CD4-positive, alpha-beta T cell (primary cell): Measurements from ENCODE around the gene FSTL3. TPM values are rescaled to one million over a fixed set of nuclear protein-coding genes. Genes with fewer than 3 reads are reported as not detected.

Source experiments
- ATAC-seq: fragments of 200-7000 bp; cut with Tn5 transposase; one replicate; pipeline ENCODE4 v1.10.0; 2022; ENCODE audit warnings: mild to moderate bottlenecking; ENCODE audit not compliant: poor library complexity
- CTCF ChIA-PET: fragments of 350-600 bp; sonication (Branson Sonifier 250); formaldehyde crosslinking; loops from one replicate; lab custom pipeline; 2021; ENCODE audit warnings: antibody characterized with exemption, inconsistent platforms; lab: Charles Lee
- POLR2A ChIA-PET: fragments of 350-600 bp; sonication (Branson Sonifier 250); formaldehyde crosslinking; loops from one replicate; lab custom pipeline; 2021; ENCODE audit warnings: antibody characterized with exemption, inconsistent platforms; lab: Charles Lee
- DNase-seq, 14 experiments: peaks; one replicate each; pipeline ENCODE4 v3.0.0-alpha.2; 2013 to 2020; ENCODE audit warnings: mixed read lengths in 2 of 14
- H3K27ac ChIP-seq, 2 donors: one replicate each; pipeline versions ENCODE4 v1.5.1 to v1.7.0; 2013; ENCODE audit warnings: low read length in 2 of 2, low read depth in 1 of 2, mild to moderate bottlenecking in 1 of 2
- H3K27me3 ChIP-seq, 2 experiments: 1 replicate in 1 of 2; 2 replicates in 1 of 2; pipeline versions ENCODE4 v1.6.1 to v1.7.0; 2013; ENCODE audit warnings: low read length in 2 of 2, control low read depth in 1 of 2, mild to moderate bottlenecking in 1 of 2, moderate library complexity in 1 of 2; ENCODE audit not compliant: insufficient read depth in 2 of 2, control insufficient read depth in 1 of 2
- H3K36me3 ChIP-seq: one replicate; pipeline ENCODE4 v1.6.1; 2013; ENCODE audit warnings: low read length, control low read depth; ENCODE audit not compliant: insufficient read depth
- H3K4me1 ChIP-seq: one replicate; pipeline ENCODE4 v1.6.1; 2013; ENCODE audit warnings: low read length, control low read depth; ENCODE audit not compliant: insufficient read depth
- H3K4me3 ChIP-seq: one replicate; pipeline ENCODE4 v1.5.1; 2013; ENCODE audit warnings: mild to moderate bottlenecking, low read length, moderate library complexity
- H3K9me3 ChIP-seq, 2 experiments: 1 replicate in 1 of 2; 2 replicates in 1 of 2; pipeline versions ENCODE4 v1.6.1 to v1.7.0; 2013; ENCODE audit warnings: low read length in 2 of 2, mild to moderate bottlenecking in 2 of 2, control low read depth in 1 of 2, moderate library complexity in 1 of 2; ENCODE audit not compliant: control insufficient read depth in 1 of 2, insufficient read depth in 1 of 2
- H3K27ac Mint-ChIP-seq: one replicate; pipeline ENCODE4 v1.8.0; 2020; ENCODE audit warnings: mixed read lengths
- H3K27me3 Mint-ChIP-seq: one replicate; pipeline ENCODE4 v1.8.0; 2021; ENCODE audit warnings: mixed read lengths
- H3K36me3 Mint-ChIP-seq: one replicate; pipeline ENCODE4 v1.8.0; 2021; ENCODE audit warnings: low read depth, mixed read lengths
- H3K4me1 Mint-ChIP-seq: one replicate; pipeline ENCODE4 v1.8.0; 2021; ENCODE audit warnings: low read depth, mixed read lengths
- H3K4me3 Mint-ChIP-seq: one replicate; pipeline ENCODE4 v1.8.0; 2020; ENCODE audit warnings: mild to moderate bottlenecking, mixed read lengths
- H3K9me3 Mint-ChIP-seq: one replicate; pipeline ENCODE4 v1.8.0; 2020; ENCODE audit warnings: mixed read lengths
- CTCF ChIP-seq: fragments of 200-600 bp; IDR thresholded peaks from one replicate; pipeline ENCODE4 v1.8.0; 2022; ENCODE audit warnings: antibody characterized with exemption, mild to moderate bottlenecking
- intact Hi-C, 2 experiments: fragments of 100-400 bp; cut with DNase I in 1 of 2; cut with micrococcal nuclease in 1 of 2; formaldehyde crosslinking; loops; one replicate each; pipeline versions ENCODE4 v1.15.1 to v1.9.0; 2023 to 2025; cut with DNase I, micrococcal nuclease
- total RNA-seq, 174 experiments: library from RNA in 2 of 174; stranded (reverse) in 2 of 174; gene quantifications; one replicate each; pipeline ENCODE4 v1.2.3 and lab custom pipeline; 2021 to 2026

Gene FSTL3
- total RNA-seq, 2 experiments from 2014 or later = 2.2 to 3.4 TPM

GRCh38 chr19:629961-630714 is 46.1 kb upstream of the FSTL3 start:
- H3K27me3 ChIP-seq = no peaks in the 10 kb centered on the region
- H3K27ac ChIP-seq = no peak overlapping the region
- Mint-ChIP-seq H3K9me3 (no peaks in the 10 kb centered on the region), H3K4me1 (peaks cover 35% of the 10 kb centered on the region), H3K4me3 (peak overlapping the region; percentile 54), H3K27ac (no peak overlapping the region), H3K27me3 (no peaks in the 10 kb centered on the region), H3K36me3 (peaks cover 47% of the 10 kb centered on the region)
- H3K4me1 ChIP-seq = peaks cover 40% of the 10 kb centered on the region
- H3K36me3 ChIP-seq = peaks cover 37% of the 10 kb centered on the region
- H3K4me3 ChIP-seq = no peak overlapping the region
- intact Hi-C loops = loop anchor here in 1 of 2 experiments (5.0 kb wide), 1 partner anchor 58 kb away; the partner anchor contains the start of gene BSG
- POLR2A ChIA-PET = no interaction called here
- ATAC-seq = no peak
- H3K9me3 ChIP-seq = peaks cover 0 to 4% of the 10 kb centered on the region in 2 experiments
- CTCF ChIA-PET = no interaction called here
- TF ChIP-seq CTCF = no peak
- no peak for DNase-seq

GRCh38 chr19:632579-633067 is 43.6 kb upstream of the FSTL3 start:
- H3K4me3 Mint-ChIP-seq = peak overlapping the region; percentile 98
- peaks cover 0 to 4% of the 10 kb centered on the region in 2 experiments for H3K9me3 ChIP-seq
- ChIA-PET CTCF (no interaction called here), POLR2A (interaction anchor here (0.9 to 1.4 kb wide), 2 partner anchors 29 to 31 kb away, joined by 4 read pairs; partner anchors contain the start of gene RNF126)
- peaks cover 35% of the 10 kb centered on the region for H3K4me1 Mint-ChIP-seq
- peak overlapping the region; percentile 85 for H3K27ac Mint-ChIP-seq
- peak overlapping the region; percentile 90 for H3K4me3 ChIP-seq
- DNase-seq = peak in 1 of 14 experiments; percentile 54
- H3K27me3 ChIP-seq = no peaks in the 10 kb centered on the region
- intact Hi-C loops = loop anchor here (1.0 to 5.0 kb wide), 3 partner anchors 22 to 60 kb away; partner anchors contain the start of gene BSG (in 1 of the 2)
- H3K9me3 Mint-ChIP-seq = no peaks in the 10 kb centered on the region
- no peaks in the 10 kb centered on the region for H3K27me3 Mint-ChIP-seq
- TF ChIP-seq CTCF = no peak
- ATAC-seq = no peak
- peak overlapping the region; percentile 48 to 67 for H3K27ac ChIP-seq
- peaks cover 33% of the 10 kb centered on the region for H3K36me3 ChIP-seq
- peaks cover 40% of the 10 kb centered on the region for H3K4me1 ChIP-seq
- H3K36me3 Mint-ChIP-seq = peaks cover 35% of the 10 kb centered on the region

- no peaks in the 10 kb centered on the region for H3K9me3 Mint-ChIP-seq
- H3K36me3 ChIP-seq = peaks cover 29% of the 10 kb centered on the region
- no peaks in the 10 kb centered on the region for H3K27me3 ChIP-seq
- H3K4me1 ChIP-seq = peaks cover 42% of the 10 kb centered on the region
- peak within 1 kb of the TSS; percentile 98 for H3K4me3 Mint-ChIP-seq
- DNase-seq (peak; percentile 90 to 99 (median 95)), ATAC-seq (peak; percentile 97)
- H3K36me3 Mint-ChIP-seq = peaks cover 33% of the 10 kb centered on the region
- ChIA-PET CTCF (interaction anchor here (1.0 kb wide), 1 partner anchor 27 kb away, joined by 3 read pairs; no protein-coding TSS in a partner anchor), POLR2A (interaction anchor here (0.8 to 1.8 kb wide), 7 partner anchors 28 to 144 kb away, joined by 3 to 16 read pairs (median 4); partner anchors contain the start of gene RNF126)
- peak within 1 kb of the TSS; percentile 85 for H3K27ac Mint-ChIP-seq
- H3K9me3 ChIP-seq = peaks cover 0 to 2% of the 10 kb centered on the region in 2 experiments
- no peak for TF ChIP-seq CTCF
- intact Hi-C loops = loop anchor here (1.0 to 5.0 kb wide), 3 partner anchors 22 to 61 kb away; partner anchors contain the start of gene BSG (in 1 of the 2)
- H3K27me3 Mint-ChIP-seq = no peaks in the 10 kb centered on the region
- peak within 1 kb of the TSS; percentile 52 to 67 for H3K27ac ChIP-seq
- H3K4me3 ChIP-seq = peak within 1 kb of the TSS; percentile 90
- H3K4me1 Mint-ChIP-seq = peaks cover 35% of the 10 kb centered on the region
Observed at GRCh38 chr19:633068-633785, 43.0 kb upstream of the FSTL3 start, which contains the start of gene POLRMT. Gene POLRMT (minus strand): TSS chr19:633537. CDS start chr19:633512, 25 bp downstream.
